NCI-H1105 treated with DMSO at 0.1 percent for 48 hours (cell line): Measurements from ENCODE around the gene VNN1.

Experiments
- DNase-seq: peaks from one replicate; lab custom pipeline; 2025; lab: John Stamatoyannopoulos, UW

Gene VNN1, protein sequence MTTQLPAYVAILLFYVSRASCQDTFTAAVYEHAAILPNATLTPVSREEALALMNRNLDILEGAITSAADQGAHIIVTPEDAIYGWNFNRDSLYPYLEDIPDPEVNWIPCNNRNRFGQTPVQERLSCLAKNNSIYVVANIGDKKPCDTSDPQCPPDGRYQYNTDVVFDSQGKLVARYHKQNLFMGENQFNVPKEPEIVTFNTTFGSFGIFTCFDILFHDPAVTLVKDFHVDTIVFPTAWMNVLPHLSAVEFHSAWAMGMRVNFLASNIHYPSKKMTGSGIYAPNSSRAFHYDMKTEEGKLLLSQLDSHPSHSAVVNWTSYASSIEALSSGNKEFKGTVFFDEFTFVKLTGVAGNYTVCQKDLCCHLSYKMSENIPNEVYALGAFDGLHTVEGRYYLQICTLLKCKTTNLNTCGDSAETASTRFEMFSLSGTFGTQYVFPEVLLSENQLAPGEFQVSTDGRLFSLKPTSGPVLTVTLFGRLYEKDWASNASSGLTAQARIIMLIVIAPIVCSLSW

DNA sequence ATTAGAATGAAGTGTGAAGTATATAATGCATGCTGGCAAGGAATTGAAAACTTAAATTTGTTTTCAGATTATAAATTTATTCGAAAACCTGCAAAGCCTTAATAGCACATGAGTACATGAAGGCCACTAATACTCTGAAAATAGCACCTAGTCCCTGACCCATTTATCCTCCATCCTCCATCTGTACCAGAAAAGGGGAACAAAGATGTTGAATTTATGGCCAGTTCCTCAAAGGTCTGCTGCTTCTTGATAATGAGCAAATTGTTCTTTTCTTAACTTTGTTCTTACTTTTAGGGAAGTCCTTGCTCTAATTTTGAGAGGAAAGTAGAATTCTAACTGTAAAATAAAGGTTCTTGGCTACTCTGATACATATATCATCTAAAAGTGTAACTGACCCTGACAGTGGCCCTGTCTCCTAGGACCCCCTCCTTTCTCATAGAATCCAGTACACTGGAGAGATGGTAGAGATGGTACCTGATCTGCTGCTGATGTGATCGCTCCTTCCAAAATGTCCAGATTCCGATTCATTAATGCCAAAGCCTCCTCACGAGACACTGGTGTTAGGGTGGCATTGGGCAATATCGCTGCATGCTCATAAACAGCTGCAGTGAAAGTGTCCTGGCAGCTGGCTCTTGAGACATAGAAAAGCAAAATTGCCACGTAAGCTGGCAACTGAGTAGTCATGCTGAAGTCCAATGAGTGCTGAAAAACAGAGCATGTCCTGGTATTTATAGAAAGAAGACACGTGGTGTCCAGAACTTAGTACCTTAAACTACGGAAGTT lies at the start of gene VNN1:
Gene VNN1, minus strand, starts transcription at position 704 of the 783 bp plus-strand sequence. Its CDS starts 20 bp downstream, at position 684.
- DNase-seq = no peak

DNA sequence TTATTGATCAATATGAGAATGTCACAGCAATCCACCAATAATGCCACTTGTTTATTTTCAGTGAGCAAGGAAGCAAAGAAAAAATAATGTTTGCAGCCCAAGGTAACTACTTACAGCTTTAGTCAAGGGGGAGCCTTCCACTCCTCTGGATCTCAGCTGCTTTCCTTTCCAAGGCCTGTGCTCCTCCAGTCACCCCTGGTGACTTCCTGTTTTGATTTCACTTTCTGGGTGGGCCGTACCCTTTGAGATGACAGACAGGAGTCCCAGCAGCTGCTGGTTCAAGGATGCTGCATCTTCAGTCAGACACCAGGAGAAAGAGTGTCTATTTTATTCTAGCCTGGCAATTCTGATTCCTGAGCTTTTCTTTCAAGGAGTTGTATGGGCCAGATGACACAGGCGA lies 49.4 kb upstream of the VNN1 start:
- no peak for DNase-seq

DNA sequence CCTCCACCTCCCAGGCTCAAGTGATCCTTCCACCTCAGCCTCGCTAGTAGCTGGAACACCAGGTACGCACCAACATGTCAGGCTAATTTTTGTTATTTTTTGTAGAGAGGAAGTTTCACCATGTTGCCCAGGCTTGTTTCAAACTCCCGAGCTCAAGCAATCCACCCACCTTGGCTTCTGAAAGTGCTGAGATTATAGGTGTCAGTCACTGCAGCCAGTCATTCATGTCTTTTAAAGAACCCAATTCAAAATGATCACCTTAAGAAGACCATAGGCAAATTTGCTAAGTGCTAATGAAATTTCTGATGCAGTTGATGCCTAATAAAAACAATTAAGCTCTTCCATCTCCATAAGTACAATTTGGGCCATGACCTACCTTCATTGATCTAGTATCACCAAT lies 46.4 kb upstream of the VNN1 start:
- no peak for DNase-seq

DNA sequence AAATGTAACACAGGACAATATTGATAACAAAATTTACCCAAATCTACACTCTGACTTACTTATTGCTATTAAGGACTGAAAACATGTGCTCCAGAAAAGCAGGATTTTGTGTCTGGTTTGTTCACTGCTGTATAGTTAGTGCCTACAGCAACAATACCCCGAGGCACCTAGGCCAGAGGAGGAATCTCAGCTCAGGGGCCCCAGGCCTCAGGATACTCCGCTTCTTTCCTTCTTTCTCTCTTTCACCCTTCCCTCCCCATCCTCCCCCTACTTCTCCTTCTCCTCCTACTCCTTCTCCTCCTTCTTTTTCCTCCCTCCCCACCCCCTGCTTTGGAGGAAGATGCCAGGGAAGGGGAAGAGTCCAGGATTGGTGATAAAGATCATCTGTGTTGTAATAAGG lies 44.8 kb upstream of the VNN1 start:
- no peak for DNase-seq

DNA sequence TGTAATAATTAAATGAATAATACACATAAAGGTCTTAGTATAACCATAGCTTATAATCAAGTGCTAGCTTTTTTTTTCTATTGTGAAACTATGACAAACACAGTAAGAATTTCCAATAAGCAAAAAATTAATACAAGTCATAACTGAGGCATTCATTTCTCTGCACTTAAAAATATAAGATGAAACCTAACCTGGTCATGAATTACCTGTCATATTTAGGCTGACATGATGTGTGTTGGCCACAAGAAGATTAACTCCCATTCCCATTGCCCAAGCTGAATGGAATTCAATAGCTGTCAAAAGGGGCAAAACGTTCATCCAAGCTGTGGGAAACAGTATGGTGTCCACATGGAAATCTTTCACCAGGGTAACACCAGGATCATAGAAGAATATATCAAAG lies 38.4 kb upstream of the VNN1 start:
- DNase-seq = no peak

DNA sequence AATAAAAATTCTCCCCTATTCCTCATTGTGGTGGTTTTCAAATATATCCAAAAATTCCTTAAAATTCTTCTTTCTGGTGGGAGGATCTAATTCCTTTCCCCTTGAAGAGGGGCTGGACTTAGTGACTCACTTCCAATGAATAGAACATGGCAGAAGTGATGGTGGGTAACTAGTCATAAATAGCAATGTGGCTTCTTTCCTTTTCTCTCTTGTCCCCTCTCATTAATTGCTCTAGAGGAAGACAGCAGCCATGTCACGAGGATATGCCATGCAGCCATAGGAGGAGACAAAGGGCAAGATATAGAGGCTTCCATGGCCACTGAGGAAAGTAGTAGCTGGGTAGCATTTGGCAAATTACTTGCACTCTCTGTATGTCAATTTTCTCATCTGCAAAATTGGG lies 38.0 kb upstream of the VNN1 start:
- DNase-seq = no peak

DNA sequence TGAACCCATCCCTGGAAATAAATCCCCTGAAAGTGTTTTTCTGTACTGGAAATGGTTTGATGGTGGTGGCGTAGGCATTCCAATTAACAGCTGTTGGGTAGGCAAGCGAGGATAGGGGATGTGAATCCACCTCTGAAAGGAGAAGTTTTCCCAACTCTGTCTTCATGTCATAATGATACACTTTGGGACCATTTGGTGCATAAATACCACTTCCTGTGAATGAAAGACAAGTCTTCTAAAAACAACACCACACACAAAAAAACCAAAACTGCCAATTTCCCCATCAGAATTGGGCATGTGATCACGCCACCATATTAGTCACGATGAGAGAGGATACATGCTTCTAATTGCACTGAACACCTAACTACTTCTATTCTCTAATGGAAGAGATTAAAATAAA lies 37.5 kb upstream of the VNN1 start:
- DNase-seq = no peak

DNA sequence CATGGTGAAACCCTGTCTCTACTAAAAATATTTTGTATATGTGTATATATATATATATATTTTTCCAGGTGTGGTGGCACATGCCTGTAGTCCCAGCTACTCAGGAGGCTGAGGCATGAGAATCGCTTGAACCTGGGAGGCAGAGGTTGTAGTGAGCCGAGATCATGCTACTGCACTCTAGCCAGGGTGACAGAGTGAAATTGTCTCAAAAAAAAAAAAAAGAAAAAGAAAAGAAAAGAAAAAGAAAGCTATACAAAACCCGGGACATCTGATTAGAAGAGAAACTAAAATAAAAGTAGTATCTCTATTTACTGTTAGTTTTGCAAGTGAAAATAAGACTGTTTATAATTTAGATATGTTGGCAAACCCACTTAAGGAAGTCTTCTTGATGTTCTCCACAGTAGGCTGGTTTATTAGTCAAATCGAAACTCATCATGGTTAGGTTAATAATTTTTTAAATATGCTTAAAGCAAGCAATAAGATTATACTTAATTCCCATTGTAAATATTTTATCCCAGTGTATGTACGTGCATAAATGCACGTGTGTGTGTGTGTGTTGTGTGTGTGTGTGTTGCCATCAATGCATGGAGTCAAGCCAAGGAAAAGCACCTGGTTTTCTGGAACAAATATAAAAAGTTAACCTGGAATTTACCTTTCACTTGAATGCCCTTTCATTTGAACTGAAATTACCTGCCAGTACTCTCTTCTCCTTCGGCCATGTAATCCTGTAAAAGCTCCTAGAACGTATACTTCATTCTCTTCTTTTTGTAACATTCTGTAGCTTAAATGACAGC lies 36.8 kb upstream of the VNN1 start:
- no peak for DNase-seq

DNA sequence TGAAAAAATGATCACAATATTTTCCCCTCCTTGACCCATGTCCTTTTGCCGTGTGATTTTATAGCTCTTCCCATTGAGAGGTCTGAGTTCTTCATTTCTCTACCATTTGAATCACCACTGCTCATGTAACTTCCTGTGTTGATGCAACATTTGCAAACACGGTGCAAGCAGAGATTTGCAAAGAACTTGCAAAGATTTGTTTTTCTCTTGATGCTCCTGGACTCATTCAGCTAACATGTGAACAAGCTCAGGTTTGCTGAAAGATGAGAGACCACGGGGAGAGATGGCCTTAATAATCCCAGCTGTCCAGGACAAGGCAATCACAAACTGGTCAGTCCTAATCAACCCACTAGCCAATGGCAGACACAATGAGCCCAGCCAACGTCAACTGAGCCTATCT lies 35.3 kb upstream of the VNN1 start:
- DNase-seq = no peak

DNA sequence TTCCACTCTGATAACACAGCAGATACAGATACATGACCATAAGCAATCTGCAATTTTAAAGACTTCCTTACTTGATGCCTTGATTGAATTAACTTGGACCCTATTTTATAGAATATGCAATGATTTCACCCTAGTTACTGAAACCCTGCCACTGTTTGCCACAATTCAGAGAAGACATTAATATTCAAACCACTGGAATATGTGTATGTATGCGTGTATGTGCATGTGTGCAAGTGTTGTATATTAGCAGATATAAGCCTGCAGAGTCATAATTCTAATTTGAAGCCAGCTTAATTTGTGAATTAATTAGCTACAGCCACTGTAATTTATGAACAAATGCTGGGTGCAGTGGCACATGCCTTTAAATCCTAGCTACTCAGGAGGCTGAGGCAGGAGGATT lies 34.6 kb upstream of the VNN1 start:
- no peak for DNase-seq

DNA sequence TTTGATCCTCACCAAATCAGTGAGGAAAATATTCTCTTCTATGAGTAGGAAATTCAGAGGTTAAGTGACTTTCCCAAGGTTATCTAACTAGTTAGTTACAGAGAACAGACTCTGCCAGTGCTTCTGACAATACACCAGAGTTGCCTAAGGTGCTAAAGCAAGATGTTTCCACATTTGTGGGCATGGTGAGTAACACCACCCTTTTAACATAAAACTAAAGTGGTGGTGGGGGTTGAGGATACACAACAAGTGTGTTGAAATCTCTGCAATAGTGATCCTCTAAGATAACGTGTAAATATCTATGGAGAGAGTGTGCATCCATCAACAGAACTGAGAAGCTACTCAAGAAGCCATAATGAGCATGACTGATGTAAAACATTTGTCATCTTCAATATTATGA lies 32.2 kb upstream of the VNN1 start:
- no peak for DNase-seq

DNA sequence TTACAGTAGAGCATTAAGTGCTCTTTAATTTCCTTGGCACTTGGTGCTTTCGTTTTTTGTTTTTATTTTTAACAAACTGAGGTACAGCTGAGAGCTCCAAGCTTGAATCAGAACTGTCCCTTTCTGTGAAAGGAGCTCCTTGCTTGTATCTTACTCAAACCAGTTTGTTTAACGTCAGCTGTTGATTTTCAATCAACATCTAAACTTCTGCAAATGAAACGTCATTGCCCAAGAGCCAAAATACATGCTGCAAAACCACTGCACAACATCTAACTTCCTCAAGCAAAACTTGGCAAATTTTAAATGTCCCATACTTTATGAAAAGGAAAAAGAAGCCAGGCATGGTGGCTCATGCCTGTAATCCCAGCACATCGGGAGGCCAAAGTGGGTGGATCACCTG lies 28.6 kb upstream of the VNN1 start:
- DNase-seq = no peak

DNA sequence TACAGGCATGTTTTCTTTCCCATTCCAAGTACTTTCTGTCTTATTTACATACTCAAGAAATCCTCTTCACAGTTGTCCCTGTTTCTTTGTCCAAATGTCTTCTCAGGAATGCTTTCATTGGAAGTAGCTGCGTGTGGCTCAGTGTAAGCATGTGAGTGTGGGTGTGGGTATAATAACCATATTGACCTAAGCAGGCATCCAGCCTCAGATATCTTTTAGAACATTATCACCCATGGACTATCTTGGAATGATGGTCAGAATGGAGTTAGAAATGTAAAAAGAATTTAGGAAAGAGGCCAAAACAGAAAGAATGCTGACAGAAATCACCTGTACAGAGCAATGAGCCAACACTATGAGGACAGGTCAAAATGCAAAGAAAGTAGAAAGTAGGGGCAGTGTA lies 27.4 kb upstream of the VNN1 start:
- DNase-seq = no peak

DNA sequence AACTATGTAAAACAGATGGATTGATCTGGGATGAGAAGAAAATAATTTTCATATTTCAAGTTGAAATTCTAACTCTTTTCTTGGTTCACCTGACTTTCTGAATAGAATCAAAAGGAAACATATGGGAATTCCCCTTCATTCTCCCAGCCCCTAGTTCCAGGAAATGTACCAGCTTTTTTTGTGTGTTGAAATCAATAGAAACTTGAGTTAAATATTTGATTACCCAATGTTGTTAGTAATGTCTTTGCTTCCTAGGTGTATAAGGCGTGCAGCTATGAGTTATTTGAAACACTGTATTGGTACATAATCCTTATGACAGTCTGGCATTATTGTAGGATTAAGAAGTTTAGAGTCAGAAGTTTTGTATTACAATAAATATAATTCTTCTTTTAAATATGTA lies 22.4 kb upstream of the VNN1 start:
- DNase-seq = no peak

DNA sequence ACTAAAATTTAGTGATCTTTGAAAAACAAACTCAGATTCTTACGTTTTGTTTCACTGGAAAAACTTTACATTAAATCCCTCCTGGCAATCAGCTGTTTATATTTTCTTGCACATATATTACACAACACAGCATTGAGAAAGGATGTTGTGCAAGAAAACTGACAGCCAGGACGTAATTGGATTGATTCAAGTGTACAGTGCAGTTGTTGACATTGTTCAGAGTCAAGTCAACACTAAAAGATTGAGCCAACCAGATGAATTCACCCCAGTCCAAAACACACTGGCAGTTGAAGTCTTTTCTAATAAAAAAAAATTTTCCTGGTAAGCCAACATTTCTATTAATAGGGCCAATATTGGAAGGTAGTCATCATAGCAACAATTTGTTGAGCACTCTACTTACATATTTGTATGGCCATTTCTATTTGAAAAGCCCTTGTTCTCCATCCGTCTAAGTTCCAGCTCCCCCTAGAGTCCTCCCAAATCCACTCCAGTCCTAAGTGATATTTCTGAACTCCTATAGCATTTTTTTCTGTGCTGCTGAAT lies 20.9 kb upstream of the VNN1 start:
- DNase-seq = peak; percentile 13

DNA sequence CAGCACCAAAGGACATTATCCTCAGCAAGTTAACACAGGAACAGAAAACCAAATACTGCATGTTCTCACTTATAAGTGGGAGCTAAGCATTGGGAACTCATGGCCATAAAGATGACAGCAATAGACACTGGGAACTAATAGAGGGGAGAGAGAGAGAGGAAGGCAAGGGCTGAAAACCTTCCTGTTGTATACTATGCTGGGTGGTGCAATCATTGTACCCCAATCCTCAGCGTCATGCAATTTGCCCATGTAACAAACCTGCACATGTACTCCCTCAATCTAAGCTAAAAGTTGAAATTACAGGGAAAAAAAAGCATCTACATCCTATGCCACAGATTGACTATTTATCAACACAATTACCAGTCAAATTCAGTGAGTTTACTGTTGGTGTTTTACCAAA lies 20.0 kb upstream of the VNN1 start:
- no peak for DNase-seq

DNA sequence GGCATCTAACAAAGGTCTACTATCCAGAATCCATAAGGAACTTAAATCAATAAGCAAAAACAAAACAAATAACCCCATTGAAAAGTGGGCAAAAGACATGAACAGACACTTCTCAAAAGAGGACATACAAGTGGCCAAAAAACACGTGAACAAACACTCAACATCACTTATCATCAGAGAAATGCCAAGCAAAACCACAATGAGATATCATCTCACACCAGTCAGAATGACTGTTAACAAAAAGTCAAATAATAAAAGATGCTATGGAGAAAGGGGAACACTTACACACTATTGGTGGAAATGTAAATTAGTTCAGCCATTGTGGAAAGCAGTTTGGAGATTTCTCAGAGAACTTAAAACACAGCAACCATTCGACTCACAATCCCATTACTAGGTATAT lies 19.4 kb upstream of the VNN1 start:
- DNase-seq = peak; percentile 46

DNA sequence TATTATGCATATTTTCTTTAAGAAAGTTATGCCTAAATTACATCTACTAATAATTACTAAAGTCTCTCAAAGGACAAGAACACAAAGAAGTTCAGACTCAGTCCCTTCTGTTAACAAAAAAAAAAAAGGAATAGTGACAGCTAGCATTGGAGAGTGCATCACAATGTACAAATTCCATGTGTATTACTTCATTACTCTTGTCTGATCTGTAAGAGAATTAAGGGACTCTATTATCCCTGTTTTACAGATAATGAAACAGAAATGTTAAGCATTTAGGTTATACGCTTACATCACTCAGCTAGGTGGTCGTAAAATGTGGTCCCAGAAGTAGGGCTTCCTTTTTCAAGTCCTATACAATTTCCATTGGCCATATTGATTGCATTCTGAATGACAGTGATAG lies 17.2 kb upstream of the VNN1 start:
- DNase-seq = no peak

DNA sequence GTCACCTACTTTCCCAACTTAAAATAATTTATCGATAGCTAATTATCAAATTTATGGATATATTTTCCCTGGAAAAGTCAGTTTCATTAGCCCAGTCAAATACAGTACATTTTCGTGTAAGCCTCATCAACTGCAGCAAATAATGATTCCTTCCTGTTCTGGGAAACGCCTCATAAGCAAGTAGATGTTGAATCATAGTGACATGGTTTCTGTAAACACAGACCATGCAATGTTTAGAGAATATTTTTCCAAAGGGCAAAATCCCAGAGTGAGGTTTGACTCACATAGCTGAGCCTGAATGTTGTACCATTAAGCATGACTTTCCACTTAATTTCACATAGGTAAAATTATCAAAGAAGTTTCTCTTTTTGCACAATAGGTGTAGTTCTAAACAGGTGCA lies 16.7 kb upstream of the VNN1 start:
- DNase-seq = no peak

DNA sequence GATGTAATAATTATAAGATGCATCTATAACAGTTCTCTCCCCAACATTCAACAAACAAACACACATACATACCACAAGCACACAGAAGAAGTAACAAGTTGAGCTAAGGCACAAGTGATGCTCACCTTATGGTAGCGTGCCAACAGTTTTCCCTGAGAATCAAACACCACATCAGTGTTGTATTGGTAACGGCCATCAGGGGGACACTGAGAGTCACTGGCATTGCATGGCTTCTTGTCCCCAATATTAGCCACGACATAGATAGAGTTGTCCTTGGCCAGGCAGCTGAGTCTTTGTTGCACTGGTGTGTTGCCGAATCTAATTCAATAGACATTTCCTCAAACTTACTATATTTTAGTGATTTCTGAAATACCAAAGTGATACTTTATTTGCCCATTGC lies 14.8 kb upstream of the VNN1 start:
- no peak for DNase-seq

DNA sequence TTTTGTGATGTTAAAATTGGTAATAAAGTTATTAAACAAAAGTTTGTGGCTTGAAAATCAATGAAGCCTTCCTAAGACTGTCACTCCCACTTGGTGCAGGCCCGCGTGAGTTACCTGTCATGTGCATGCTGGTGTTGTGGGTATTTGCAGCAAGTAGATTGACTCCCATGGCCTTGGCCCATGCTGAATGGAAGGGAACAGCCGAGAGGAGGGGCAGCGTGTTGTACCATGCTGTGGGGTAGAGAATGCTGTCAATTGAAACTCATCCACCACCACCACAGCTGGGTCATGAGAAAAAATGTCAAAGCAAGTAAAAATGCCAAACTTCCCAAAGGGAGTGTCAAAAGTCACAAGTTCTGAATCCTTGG lies 12.7 kb upstream of the VNN1 start:
- no peak for DNase-seq

DNA sequence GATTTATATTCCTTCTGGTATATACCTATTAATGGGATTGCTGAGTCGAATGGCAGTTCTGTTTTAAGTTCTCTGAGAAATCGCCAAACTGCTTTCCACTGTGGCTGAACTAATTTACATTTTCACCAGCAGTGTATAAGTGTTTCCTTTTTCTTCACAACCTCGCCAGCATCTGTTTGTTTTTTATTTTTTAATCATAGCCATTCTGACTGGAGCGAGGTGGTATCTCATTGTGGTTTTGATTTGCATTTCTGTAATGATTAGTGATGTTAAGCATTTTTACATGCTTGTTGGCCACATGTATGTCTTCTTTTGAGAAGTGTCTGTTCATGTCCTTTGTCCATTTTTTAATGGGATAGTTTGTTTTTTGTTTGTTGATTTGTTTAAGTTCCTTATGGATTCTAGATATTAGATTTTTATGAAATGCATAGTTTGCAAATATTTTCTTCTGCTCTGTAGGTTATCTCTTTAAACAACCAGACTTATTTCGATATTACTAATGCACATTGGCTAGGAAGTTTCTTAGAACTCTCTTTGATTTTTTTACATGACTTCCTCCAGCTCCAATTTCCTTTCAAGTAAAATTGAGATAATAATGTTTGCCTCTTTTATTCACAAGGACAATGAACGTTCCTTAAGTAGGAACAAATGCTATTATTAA lies 12.2 kb upstream of the VNN1 start:
- DNase-seq = no peak
